Measurements from ENCODE around the gene SEMA4C. TPM values are rescaled to one million over a fixed set of nuclear protein-coding genes. Genes with fewer than 3 reads are reported as not detected.

Gene SEMA4C
- total RNA-seq, 4 donors from 2014 or later, result 58.7 to 66.6 (median 62.8) TPM

- H3K9me3 ChIP-seq, result no peaks in the 10 kb centered on the region
- TF ChIP-seq POLR2A (IDR thresholded peaks at IDR 0.05) (no peak), POLR2AphosphoS5 (IDR thresholded peaks at IDR 0.05) (no peak), CTCF (IDR thresholded peaks at IDR 0.05) (no peak), EP300 (IDR thresholded peaks at IDR 0.05) (no peak)
- H3K27ac ChIP-seq, result no peak overlapping the region
- peaks cover 0 to 54% of the 10 kb centered on the region in 2 donors for H3K36me3 ChIP-seq
- peaks cover 0 to 35% (median 0%) of the 10 kb centered on the region in 3 donors for H3K4me1 ChIP-seq
- H3K4me3 ChIP-seq, result no peak overlapping the region
- 58 to 73% methylated on average over 4 to 6 of the region's 16 CpGs for WGBS, 2 donors (ENCODE audit: low coverage in 1 of 2)
- no peaks in the 10 kb centered on the region for H3K27me3 ChIP-seq
- no peak for ATAC-seq
Measured at GRCh38 chr2:96841701-96842495, 28.0 kb downstream of the SEMA4C start.

- no peak for TF ChIP-seq POLR2AphosphoS5 (IDR thresholded peaks at IDR 0.05)
- TF ChIP-seq CTCF (IDR thresholded peaks at IDR 0.05), result no peak
- Histone ChIP-seq H3K4me3 (no peak overlapping the region), H3K27ac (no peak overlapping the region), H3K4me1 (peaks cover 0 to 19% (median 0%) of the 10 kb centered on the region in 3 donors), H3K9me3 (no peaks in the 10 kb centered on the region), H3K27me3 (no peaks in the 10 kb centered on the region), H3K36me3 (peaks cover 0 to 61% of the 10 kb centered on the region in 2 donors)
- 87% methylated on average over 3 of the region's 37 CpGs; no CpG with 5 or more reads in 1 of the 2 donors for WGBS, 2 donors (ENCODE audit: low coverage in 1 of 2)
- ATAC-seq, result peak; percentile 4
Measured at GRCh38 chr2:96839875-96840850, 29.7 kb downstream of the SEMA4C start.

DNA sequence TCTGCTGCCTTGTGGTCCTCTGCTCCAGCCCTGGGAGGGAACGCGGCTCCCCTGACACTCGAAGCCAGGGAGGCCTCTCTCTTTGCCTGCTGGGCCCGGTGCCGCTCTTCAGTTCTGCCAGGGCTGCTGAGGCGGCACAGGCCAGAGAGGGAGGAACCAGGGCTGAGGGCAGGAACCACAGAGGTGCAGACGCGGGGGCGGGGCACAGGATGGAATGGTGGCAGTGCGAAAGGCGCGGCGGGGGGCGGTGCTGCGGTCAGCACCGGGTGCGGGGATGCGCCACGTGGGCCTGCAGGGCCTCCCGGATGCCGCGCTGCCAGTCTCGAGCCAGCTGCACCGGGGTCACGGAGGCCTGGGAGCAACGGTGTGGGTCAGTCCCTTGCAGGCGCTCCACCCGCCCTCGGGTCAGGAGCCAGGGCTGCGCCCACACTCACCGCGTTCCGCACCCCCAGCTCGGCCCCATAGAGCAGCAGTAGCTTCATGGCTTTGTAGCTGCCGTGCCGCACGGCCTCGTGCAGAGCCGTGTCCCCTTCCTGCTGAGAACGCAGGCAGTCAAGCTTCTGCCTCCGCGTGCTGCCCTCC is 30.5 kb downstream of the SEMA4C start:
- Histone ChIP-seq H3K4me3 (no peak overlapping the region), H3K27ac (no peak overlapping the region), H3K9me3 (no peaks in the 10 kb centered on the region), H3K4me1 (peaks cover 0 to 19% (median 0%) of the 10 kb centered on the region in 3 donors), H3K27me3 (no peaks in the 10 kb centered on the region), H3K36me3 (peaks cover 0 to 64% of the 10 kb centered on the region in 2 donors)
- TF ChIP-seq POLR2A (IDR thresholded peaks at IDR 0.05) (no peak), CTCF (IDR thresholded peaks at IDR 0.05) (no peak), EP300 (IDR thresholded peaks at IDR 0.05) (no peak), POLR2AphosphoS5 (IDR thresholded peaks at IDR 0.05) (no peak)
- WGBS, 2 donors (ENCODE audit: low coverage in 1 of 2), result no CpG with 5 or more reads among the region's 42 CpGs
- ATAC-seq, result peak; percentile 45

DNA sequence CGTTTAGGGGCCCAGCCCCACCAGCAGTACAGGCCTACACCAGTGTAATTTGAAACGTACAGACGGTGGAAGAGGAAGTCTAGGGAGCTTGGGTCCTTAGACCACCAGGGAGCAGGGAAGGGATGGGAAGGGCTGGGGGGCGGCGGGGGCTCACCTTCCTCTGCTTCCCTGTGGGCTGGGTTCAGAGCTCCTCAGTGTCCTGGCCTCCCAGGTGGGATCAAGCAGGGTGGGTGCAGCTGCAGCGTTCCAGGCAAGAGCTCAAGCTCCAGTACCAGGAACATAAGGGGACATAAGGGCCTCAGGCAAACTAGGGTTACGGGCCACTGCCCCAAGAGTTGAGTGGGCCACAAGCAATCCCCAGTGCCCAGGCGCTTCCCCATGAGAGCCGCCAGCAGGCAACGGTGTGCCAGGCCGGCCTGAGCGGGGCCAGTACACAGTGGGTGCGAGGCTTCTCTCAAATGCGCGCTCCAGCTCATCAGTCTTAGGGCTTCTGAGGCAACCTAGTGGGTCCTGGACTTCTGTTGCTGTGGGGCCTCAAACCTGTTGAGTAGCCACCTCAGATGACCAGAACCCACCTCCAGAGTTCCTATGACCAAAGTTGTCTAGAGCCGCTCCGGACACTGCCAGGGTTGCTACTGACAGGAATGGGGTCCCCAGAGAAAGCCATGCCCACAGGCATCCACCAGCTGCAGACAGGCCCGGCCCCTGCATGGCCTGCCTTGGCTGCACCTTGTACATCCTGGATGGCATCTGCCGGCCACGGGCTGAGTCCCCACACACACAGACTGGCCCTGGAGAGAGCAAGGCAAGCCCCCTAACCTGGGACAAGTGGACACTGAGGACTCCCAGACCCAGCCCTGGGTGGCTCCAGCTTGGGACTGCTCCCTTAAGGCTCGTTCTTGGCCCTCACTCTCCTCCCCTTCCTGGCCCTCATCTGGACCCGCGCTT is 31.3 kb downstream of the SEMA4C start:
- Histone ChIP-seq H3K4me1 (peaks cover 0 to 19% (median 0%) of the 10 kb centered on the region in 3 donors), H3K27me3 (no peaks in the 10 kb centered on the region), H3K4me3 (no peak overlapping the region), H3K9me3 (no peaks in the 10 kb centered on the region), H3K36me3 (peaks cover 0 to 69% of the 10 kb centered on the region in 2 donors), H3K27ac (no peak overlapping the region)
- ATAC-seq, result no peak
- TF ChIP-seq POLR2A (IDR thresholded peaks at IDR 0.05) (no peak), EP300 (IDR thresholded peaks at IDR 0.05) (no peak), CTCF (IDR thresholded peaks at IDR 0.05) (no peak), POLR2AphosphoS5 (IDR thresholded peaks at IDR 0.05) (no peak)
- no CpG with 5 or more reads among the region's 23 CpGs for WGBS, 2 donors (ENCODE audit: low coverage in 1 of 2)

Measured in gastroesophageal sphincter (tissue), 4 donors.